M059J (cell line): ENCODE results near the gene SEPTIN7. TPM values are rescaled to one million over a fixed set of nuclear protein-coding genes. Genes with fewer than 3 reads are reported as not detected.
"Not testable (repeated sequence)": the region's sequence is repeated elsewhere in the genome, so short reads cannot be mapped to it uniquely, and the experiment has no call there.

ENCODE experiments used
- DNase-seq: peaks from one replicate; pipeline ENCODE4 v3.0.0-alpha.2; 2012; ENCODE audit warnings: low read depth
- total RNA-seq: library from RNA; depleted of rRNA; stranded (reverse); fragments of >200 nt; shearing (Covaris generic); gene quantifications from 2 replicates; pipeline ENCODE4 v1.2.3, GENCODE V29; 2014; rRNA removed

The SEPTIN7 gene
- total RNA-seq: 282 and 361 TPM in 2 replicates

GRCh38 chr7:35800718-35801391 lies at the start of gene SEPTIN7:
Gene SEPTIN7 (plus strand): TSS chr7:35801057. CDS start chr7:35801210, 153 bp downstream.
- peak; percentile 99 for DNase-seq

GRCh38 chr7:35752742-35753141 lies 48.1 kb upstream of the SEPTIN7 start:
- DNase-seq: no peak

GRCh38 chr7:35753761-35754603 lies 46.9 kb upstream of the SEPTIN7 start:
- DNase-seq: no peak

GRCh38 chr7:35754741-35755140 lies 46.1 kb upstream of the SEPTIN7 start:
- DNase-seq: no peak

DNA sequence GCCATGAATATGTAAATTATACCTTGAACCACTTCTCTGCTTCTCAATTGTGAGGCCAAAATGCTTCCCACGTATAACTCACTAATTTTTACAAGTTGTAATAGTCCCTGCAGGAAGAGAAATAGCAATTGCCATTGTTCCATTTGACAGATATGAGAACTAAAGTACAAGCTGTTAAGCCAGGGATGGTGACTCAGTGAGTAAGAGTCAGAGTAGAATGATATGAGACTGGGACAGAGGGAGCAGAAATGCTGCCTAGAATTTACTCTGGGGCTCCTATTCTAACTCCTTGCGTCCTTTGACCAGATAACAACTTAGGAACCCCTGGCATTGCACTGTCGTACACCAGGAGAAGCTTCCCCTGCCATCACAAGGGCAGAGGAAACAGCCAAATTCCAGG lies 45.1 kb upstream of the SEPTIN7 start:
- no peak for DNase-seq

DNA sequence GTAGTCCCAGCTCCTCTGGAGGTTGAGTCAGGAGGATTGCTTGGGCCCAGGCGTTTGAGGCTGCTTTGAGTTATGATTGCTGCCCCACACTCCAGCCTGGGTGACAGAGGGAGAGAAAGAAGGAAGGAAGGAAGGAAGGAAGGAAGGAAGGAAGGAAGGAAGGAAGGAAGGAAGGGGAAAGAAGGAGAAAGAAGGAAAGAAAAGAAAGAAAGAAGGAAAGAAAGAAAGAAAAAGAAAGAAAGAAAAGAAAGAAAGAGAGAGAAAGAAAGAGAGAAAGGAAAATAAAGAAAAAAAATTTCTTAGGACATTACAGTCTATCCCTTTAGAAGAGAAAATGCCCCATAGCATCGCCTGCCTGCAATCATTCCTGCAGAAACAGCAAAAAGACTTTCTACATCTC lies 44.4 kb upstream of the SEPTIN7 start:
- not testable (repeated sequence) for DNase-seq

GRCh38 chr7:35757574-35757973 lies 43.3 kb upstream of the SEPTIN7 start:
- DNase-seq: no peak

GRCh38 chr7:35758421-35758820 lies 42.4 kb upstream of the SEPTIN7 start:
- no peak for DNase-seq

- no peak for DNase-seq
Observed at GRCh38 chr7:35760143-35760745, 40.6 kb upstream of the SEPTIN7 start.

- DNase-seq: no peak
Observed at GRCh38 chr7:35761871-35762677, 38.8 kb upstream of the SEPTIN7 start.

- DNase-seq: no peak
Observed at GRCh38 chr7:35762781-35763180, 38.1 kb upstream of the SEPTIN7 start.

GRCh38 chr7:35768346-35768745 lies 32.5 kb upstream of the SEPTIN7 start:
- DNase-seq: no peak

DNA sequence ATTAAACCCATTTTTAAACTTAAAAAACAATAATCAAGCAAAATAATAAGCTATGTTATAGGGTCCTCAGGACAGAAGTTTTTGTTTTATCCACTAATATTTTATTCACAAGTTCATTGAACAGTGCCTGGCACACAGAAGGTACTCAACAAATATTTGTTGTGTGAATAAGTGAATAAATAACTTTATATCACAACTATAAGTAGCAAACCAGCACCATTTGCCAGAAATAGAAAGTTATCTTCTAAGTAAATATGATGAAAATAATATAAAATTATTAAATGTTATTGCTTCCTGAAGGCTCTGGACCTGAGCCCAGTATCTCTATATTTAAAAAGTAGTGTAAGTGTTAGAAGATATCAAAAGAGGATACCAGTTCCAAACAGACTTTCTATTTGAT lies 29.1 kb upstream of the SEPTIN7 start:
- no peak for DNase-seq

DNA sequence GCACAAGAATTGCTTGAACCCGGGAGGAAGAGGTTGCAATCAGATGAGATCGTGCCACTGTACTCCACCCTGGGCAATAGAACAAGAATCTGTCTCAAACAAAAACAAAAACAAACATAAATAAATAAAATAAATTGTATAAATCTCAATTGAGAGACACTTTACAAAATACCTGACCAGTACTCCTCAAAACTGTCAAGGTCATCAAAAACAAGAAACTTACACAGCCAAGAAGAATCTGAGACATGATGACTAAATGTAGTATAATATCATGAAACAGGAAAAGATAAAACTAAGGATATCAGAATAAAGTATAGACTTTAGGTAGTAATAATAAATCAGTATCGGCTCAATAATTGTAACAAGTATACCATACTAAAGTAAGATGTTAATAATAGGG lies 26.9 kb upstream of the SEPTIN7 start:
- no peak for DNase-seq

DNA sequence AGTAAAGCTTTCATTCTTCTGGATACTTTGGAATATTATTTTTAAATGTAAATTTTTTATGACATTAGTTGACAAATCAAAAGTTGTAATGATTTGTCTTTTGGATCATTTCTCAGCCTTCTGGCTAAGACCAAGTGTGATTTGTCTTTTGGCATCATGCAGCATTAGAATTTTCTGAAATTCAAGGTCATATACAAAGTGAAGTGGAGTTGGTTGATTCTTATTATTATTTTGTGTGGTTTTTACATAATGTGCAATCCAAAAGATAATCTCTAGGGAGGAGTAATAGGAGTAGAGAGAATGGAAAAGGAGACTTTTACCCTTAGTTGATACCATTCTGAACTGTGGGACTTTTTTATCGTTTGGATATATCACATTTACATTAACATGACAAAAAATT lies 24.2 kb upstream of the SEPTIN7 start:
- no peak for DNase-seq

- DNase-seq: no peak
Observed at GRCh38 chr7:35777121-35777520, 23.7 kb upstream of the SEPTIN7 start.

DNA sequence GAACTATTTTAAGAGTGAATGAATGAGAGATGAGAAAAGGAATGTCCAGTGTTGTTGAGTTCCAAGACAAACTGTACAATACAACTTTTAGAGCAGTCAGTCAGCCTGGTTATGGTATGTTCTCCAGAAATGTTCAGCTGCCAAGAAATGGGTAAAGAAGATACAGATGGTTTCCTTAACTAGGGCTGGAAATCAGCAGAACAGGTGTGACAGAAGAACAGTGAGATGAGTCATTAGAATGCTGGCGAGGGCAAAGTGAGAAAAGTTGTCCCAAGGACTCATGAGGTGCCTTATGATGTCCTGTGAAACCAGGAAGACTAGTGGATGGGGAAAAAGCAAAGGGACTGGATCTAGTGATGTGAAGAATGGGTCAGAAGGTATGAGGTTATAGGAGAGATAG lies 20.8 kb upstream of the SEPTIN7 start:
- no peak for DNase-seq

GRCh38 chr7:35781200-35781701 lies 19.6 kb upstream of the SEPTIN7 start:
- no peak for DNase-seq

DNA sequence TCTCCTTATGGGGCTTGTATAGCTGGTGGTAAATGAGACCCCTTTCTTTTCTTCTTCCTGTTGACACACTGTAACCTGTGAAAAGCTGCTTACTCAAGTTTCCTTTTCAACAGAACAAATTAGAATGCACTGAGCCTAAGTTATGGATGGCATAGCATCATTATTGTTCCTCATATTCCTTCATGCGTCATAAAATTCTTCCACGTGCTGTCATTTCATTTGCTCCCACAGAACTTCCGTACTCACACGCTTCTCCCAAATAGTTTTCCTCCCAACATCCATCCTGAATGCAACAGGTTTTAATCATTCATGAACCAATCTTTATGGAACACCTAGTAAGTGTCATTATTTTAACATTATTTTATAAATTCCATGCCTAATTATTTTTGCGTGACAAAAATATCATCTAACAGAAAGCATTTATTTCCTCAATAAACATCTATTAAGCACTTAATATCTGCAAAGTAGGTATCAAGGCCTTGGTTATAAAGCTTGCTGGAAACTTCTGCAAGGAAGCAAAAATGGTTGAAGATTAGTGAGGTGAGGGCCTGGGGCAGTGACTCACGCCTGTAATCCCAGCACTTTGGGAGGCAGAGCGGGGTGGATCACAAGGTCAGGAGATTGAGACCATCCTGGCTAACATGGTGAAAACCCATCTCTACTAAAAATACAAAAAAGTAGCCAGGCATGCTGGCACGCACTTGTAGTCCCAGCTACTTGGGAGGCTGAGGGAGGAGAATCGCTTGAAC lies 18.9 kb upstream of the SEPTIN7 start:
- DNase-seq: no peak

GRCh38 chr7:35784332-35784731 lies 16.5 kb upstream of the SEPTIN7 start:
- no peak for DNase-seq

- DNase-seq: no peak
Observed at GRCh38 chr7:35785250-35785649, 15.6 kb upstream of the SEPTIN7 start.
